Large intestine (tissue), 3 donors: ENCODE results near the gene DCAF11. TPM values are rescaled to one million over a fixed set of nuclear protein-coding genes. Genes with fewer than 3 reads are reported as not detected.

Source experiments
- DNase-seq, 2 donors: peaks; one replicate each; pipeline versions ENCODE4 v3.0.0 to v3.0.0-alpha.2; 2013
- H3K27ac ChIP-seq: one replicate; pipeline ENCODE4 v1.5.1; 2013; ENCODE audit warnings: low read length
- H3K27me3 ChIP-seq: 2 replicates; pipeline ENCODE4 v1.6.1; 2013; ENCODE audit warnings: low read length; ENCODE audit not compliant: control insufficient read depth, insufficient read depth
- H3K36me3 ChIP-seq: 2 replicates; pipeline ENCODE4 v1.6.1; 2013; ENCODE audit warnings: low read length; ENCODE audit not compliant: control insufficient read depth, insufficient read depth
- H3K4me1 ChIP-seq: one replicate; pipeline ENCODE4 v1.6.1; 2013; ENCODE audit warnings: low read length; ENCODE audit not compliant: control insufficient read depth, insufficient read depth
- H3K4me3 ChIP-seq: one replicate; pipeline ENCODE4 v1.5.1; 2013; ENCODE audit warnings: low read length
- H3K9me3 ChIP-seq: one replicate; pipeline ENCODE4 v1.6.1; 2013; ENCODE audit warnings: mild to moderate bottlenecking, low read depth, low read length, moderate library complexity; ENCODE audit not compliant: control insufficient read depth
- WGBS: methylation state at CpG from one replicate; pipeline ENCODE4 v1.1.5; 2013; ENCODE audit warnings: low lambda C conversion rate; ENCODE audit not compliant: insufficient coverage; 5-methylcytosine and 5-hydroxymethylcytosine counted together
- polyA plus RNA-seq: library from polyadenylated mRNA; unstranded; fragments of 120-200 nt; gene quantifications from one replicate; pipeline ENCODE4 v1.2.1, GENCODE V29; 2013

The DCAF11 gene
- polyA plus RNA-seq, 1 donor, result 98.9 TPM

DNA sequence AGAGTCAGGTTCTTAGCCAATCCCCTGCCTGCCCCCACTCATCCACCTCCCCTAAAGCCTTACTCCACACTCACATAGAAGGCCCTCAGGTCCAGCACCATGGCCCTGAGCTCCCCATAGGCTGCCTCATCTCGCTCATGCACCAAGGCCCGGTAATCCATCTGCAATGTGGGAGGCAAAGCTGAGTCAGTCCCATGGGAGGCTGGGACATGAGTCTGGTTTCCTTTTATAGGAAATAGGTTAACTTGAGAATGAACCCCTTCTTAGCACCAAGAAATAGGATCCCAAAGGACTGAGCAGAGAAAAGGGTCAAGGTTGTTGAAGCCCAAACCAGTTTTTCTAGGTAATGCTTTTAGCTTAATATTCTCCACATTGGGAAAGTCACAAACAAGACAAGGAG is 28.9 kb downstream of the DCAF11 start:
- Histone ChIP-seq H3K27ac (no peak overlapping the region), H3K27me3 (no peaks in the 10 kb centered on the region), H3K4me1 (peaks cover 52% of the 10 kb centered on the region), H3K36me3 (peaks cover 28% of the 10 kb centered on the region), H3K4me3 (no peak overlapping the region), H3K9me3 (no peaks in the 10 kb centered on the region)
- DNase-seq, result no peak
- no CpG with 5 or more reads among the region's 2 CpGs for WGBS

GRCh38 chr14:24144451-24144850 is 29.9 kb downstream of the DCAF11 start:
- WGBS, result no CpG with 5 or more reads among the region's 1 CpG
- no peaks in the 10 kb centered on the region for H3K9me3 ChIP-seq
- H3K36me3 ChIP-seq, result peaks cover 26% of the 10 kb centered on the region
- no peak overlapping the region for H3K27ac ChIP-seq
- no peak for DNase-seq
- H3K4me3 ChIP-seq, result no peak overlapping the region
- no peaks in the 10 kb centered on the region for H3K27me3 ChIP-seq
- H3K4me1 ChIP-seq, result peaks cover 46% of the 10 kb centered on the region

- H3K9me3 ChIP-seq, result no peaks in the 10 kb centered on the region
- peaks cover 30% of the 10 kb centered on the region for H3K36me3 ChIP-seq
- H3K27ac ChIP-seq, result peak overlapping the region; percentile 88
- H3K27me3 ChIP-seq, result no peaks in the 10 kb centered on the region
- peak overlapping the region; percentile 83 for H3K4me3 ChIP-seq
- no peak for DNase-seq
- no CpG with 5 or more reads among the region's 2 CpGs for whole genome bisulfite sequencing
- peaks cover 43% of the 10 kb centered on the region for H3K4me1 ChIP-seq
These were observed 30.6 kb downstream of the DCAF11 start for GRCh38 chr14:24145219-24145618.

DNA sequence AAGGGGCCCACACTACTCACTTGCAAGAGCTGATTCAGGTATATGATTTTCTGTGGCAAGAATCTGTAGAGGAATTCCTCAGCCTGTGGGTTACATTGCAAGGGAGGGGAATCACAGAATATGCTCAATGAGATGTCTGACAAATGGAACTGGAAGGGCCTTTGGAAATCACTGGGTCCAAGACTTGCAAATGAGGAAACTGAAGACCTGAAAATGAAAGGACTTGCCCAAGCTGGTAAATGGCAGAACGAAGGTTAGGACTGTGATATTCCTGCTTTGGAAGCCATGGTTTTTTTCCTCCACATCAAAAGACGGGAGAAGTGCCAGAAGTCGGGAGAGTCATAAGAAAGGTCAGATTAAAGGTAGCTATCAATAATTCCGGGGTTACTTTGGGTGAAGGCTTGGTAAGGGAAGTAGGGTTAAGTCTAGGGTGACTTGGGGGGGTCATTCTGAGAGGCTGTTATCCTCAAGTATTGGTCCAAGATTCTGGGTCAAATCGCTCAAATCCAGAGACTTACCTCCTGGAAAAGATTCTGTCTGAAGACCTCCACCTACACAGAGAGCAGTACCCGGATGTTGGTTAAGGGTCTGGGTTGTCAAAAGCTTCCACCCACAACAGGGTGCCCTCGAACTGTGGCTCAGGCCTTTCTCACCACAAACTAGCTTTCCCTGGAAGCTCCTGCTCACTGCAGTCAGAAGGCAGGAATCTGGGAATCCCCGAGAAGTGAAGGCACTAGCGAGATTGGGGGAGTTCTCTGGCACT is 31.3 kb downstream of the DCAF11 start:
- Histone ChIP-seq H3K36me3 (peaks cover 37% of the 10 kb centered on the region), H3K4me1 (peaks cover 43% of the 10 kb centered on the region), H3K27ac (peak overlapping the region; percentile 88), H3K27me3 (no peaks in the 10 kb centered on the region), H3K9me3 (no peaks in the 10 kb centered on the region), H3K4me3 (peak overlapping the region; percentile 83)
- DNase-seq, result no peak
- no CpG with 5 or more reads among the region's 9 CpGs for WGBS

- WGBS, result 0% methylated on average over 3 of the region's 25 CpGs
- peaks cover 43% of the 10 kb centered on the region for H3K36me3 ChIP-seq
- H3K27ac ChIP-seq, result peak within 1 kb of the TSS; percentile 88
- peak within 1 kb of the TSS; percentile 83 for H3K4me3 ChIP-seq
- H3K4me1 ChIP-seq, result peaks cover 43% of the 10 kb centered on the region
- DNase-seq, result peak; percentile 97 to 99
- no peaks in the 10 kb centered on the region for H3K9me3 ChIP-seq
- no peaks in the 10 kb centered on the region for H3K27me3 ChIP-seq
These were observed 31.9 kb downstream of the DCAF11 start, which contains the start of gene PSME2 for GRCh38 chr14:24146453-24146977. PSME2 (minus strand) TSS chr14:24146610; CDS start chr14:24146581, 29 bp downstream.

DNA sequence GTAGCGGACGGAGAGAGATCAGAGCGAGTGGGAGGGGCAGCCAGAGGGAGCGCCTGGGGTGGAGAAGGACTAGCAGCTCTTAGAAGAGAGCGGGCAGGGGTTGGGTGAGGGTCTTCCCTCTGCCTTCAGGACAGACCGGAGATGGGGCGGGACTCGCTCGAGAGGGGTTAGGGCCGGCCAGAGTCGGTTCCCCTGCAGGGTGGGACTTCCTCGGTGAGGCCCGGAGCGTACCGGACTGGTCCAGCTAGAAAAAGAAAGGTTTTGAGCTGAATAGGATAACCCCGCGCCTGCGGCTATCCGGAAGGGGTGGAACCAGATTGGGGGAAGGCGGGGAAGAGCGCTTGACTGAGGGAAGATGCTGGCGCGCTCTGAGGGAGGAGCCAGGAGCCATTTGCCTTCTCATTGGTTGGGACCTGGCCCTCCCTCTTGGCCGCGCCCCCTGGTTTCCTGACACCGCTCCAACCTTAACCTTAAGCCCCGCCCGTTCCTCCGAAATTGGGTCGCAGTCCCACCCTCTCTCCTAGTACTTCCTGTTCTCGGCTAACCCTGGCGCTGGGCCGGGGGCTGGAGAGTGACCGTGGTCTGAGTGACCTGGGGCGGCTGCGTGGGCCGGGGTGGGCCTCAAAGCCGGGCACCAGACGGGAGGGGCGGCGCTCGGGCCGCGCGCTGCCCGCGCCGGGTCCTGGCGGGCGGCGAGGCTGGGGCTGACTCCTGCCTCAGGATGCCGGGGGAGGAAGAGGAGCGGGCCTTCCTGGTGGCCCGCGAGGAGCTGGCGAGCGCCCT is 32.6 kb downstream of the DCAF11 start, which contains the start of gene RNF31:
TSS of gene RNF31 (plus strand) at position 521 of the 783 bp plus-strand sequence. CDS start at position 722, 201 bp downstream.
- no CpG with 5 or more reads among the region's 57 CpGs for WGBS
- Histone ChIP-seq H3K4me3 (peak within 1 kb of the TSS; percentile 83), H3K27me3 (no peaks in the 10 kb centered on the region), H3K9me3 (no peaks in the 10 kb centered on the region), H3K36me3 (peaks cover 50% of the 10 kb centered on the region), H3K4me1 (peaks cover 42% of the 10 kb centered on the region), H3K27ac (peak within 1 kb of the TSS; percentile 88)
- peak; percentile 97 to 98 for DNase-seq

GRCh38 chr14:24147761-24148428 is 33.3 kb downstream of the DCAF11 start:
- peaks cover 56% of the 10 kb centered on the region for H3K36me3 ChIP-seq
- H3K27me3 ChIP-seq, result no peaks in the 10 kb centered on the region
- no CpG with 5 or more reads among the region's 29 CpGs for WGBS
- no peaks in the 10 kb centered on the region for H3K9me3 ChIP-seq
- peak overlapping the region; percentile 83 for H3K4me3 ChIP-seq
- no peak overlapping the region for H3K27ac ChIP-seq
- DNase-seq, result no peak
- H3K4me1 ChIP-seq, result peaks cover 36% of the 10 kb centered on the region

DNA sequence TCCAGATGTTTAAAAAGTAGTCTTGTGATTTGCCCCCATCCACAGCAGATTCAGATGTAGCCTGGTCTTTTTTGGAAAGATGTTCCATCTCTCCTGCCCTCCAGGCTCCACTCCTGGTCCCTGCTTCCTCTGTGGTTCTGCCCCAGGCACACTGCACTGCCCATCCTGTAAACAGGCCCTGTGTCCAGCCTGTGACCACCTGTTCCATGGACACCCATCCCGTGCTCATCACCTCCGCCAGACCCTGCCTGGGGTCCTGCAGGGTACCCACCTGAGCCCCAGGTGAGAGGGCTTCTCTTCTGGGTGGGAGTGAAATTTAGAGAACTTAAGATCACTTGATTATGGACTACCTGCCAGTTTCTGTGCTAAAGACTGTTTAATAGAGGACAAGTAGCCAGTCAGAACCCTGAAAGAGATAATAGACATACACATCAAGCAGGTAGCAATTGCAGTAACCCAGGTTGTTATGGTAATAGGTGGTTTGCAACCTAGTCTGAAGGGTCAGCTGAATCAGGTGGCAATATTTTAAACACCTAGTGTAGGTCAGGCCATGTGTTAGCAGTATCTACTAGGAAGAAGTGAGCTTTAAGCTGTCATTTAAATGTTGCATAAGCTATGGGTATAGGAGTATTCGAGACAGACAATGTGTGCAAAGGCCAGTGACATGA is 34.9 kb downstream of the DCAF11 start:
- no peak overlapping the region for H3K27ac ChIP-seq
- H3K4me1 ChIP-seq, result peaks cover 24% of the 10 kb centered on the region
- H3K27me3 ChIP-seq, result no peaks in the 10 kb centered on the region
- peaks cover 49% of the 10 kb centered on the region for H3K36me3 ChIP-seq
- WGBS, result no CpG with 5 or more reads among the region's 3 CpGs
- H3K9me3 ChIP-seq, result no peaks in the 10 kb centered on the region
- no peak for DNase-seq
- no peak overlapping the region for H3K4me3 ChIP-seq

GRCh38 chr14:24150061-24150460 is 35.5 kb downstream of the DCAF11 start:
- peaks cover 53% of the 10 kb centered on the region for H3K36me3 ChIP-seq
- no peak overlapping the region for H3K27ac ChIP-seq
- no peaks in the 10 kb centered on the region for H3K27me3 ChIP-seq
- no peak overlapping the region for H3K4me3 ChIP-seq
- WGBS, result no CpG with 5 or more reads among the region's 9 CpGs
- no peaks in the 10 kb centered on the region for H3K9me3 ChIP-seq
- no peak for DNase-seq
- peaks cover 20% of the 10 kb centered on the region for H3K4me1 ChIP-seq
